ENCODE data around the gene CIT. TPM values are rescaled to one million over a fixed set of nuclear protein-coding genes. Genes with fewer than 3 reads are reported as not detected.

Gene CIT
- total and polyA plus RNA-seq, 9 of the 15 experiments (the other 6 are each of a cell fraction or from before 2014, with no cell fraction given), result 1.1 to 46.7 (median 21.3) TPM

DNA sequence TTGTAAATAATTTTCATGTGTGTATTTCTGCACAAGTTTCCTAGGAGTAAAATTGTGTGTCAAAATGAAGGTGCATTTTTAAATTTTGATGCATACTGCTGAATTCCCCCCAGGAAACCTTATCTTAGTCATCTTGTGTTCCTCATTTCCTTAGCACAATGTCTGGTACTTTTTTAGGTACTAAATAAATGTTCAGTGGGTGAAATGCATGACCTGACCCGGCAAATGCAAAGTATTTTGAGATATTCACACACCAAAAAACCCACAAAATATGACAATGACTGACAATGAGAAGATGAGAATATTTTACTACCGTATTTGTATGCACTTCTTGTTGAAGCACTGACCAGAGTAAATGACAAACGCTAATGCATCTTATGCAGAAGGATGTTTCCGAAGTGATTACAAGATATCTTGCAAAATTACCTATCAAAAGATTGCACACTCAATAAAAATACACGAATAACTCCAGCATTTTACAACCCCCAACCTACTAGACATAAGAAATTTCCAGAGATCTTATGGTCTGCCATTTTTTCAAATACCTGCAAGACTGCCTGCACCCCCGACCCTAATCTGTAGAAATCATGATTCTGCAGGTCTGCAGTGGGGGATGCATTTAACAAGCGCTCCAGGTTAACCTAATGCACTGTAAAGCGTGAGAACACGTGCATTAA is 210.1 kb downstream of the CIT start:
- Histone ChIP-seq H3K9ac (ENCODE audit: insufficient read depth in 1 of 2, low read depth in 2 of 2, low read length in 2 of 2) (peak overlapping the region in 1 of 2 experiments; percentile 40; a peak in 1 of 4 replicates), H3K4me2 (ENCODE audit: insufficient read depth, low read length) (peak overlapping the region; percentile 65), H3K27me3 (ENCODE audit: control insufficient read depth in 2 of 2, insufficient read depth in 2 of 2, low read length in 2 of 2) (no peaks in the 10 kb centered on the region), H3K9me3 (replicated peaks; ENCODE audit: control insufficient read depth, insufficient read depth, low read depth, low read length) (no peaks in the 10 kb centered on the region), H3K9me1 (ENCODE audit: control insufficient read depth, insufficient read depth, low read length) (no peaks in the 10 kb centered on the region), H4K20me1 (replicated peaks; ENCODE audit: control insufficient read depth, insufficient read depth, low read length) (no peaks in the 10 kb centered on the region), H2AFZ (ENCODE audit: low read depth, low read length) (peak overlapping the region; percentile 76), H3K27ac (ENCODE audit: extremely low read depth, low read depth, low read length) (no peak overlapping the region), H3K36me3 (ENCODE audit: control insufficient read depth, insufficient read depth, low read length) (peaks cover 26% of the 10 kb centered on the region), H3K79me2 (ENCODE audit: control insufficient read depth, insufficient read depth, low read length) (peaks cover 42% of the 10 kb centered on the region), H3K4me3 (peak overlapping the region; percentile 33), H3K4me1 (replicated peaks in 1 of 2; ENCODE audit: control insufficient read depth in 2 of 2, insufficient read depth in 2 of 2, low read length in 2 of 2) (peaks cover 18 to 57% of the 10 kb centered on the region in 2 experiments; a peak in 4 of 5 replicates)
- FAIRE-seq (no peak), DNase-seq (ENCODE audit: extremely low read depth in 1 of 4, low spot score in 3 of 4) (no peak), ATAC-seq (no peak)
- CTCF ChIA-PET (ENCODE audit: low intra/inter-chr PET ratio), result interaction anchor here (1.3 kb wide), 1 partner anchor 223 kb away, joined by 3 read pairs; no protein-coding TSS in a partner anchor
- 2% methylated on average over 9 of the region's 9 CpGs for WGBS (ENCODE audit: insufficient coverage, low coverage, missing lambda C conversion rate)
- POLR2A ChIA-PET, result interaction anchor here (0.5 to 4.1 kb wide), 5 partner anchors 10 to 1291 kb away, joined by 3 to 44 read pairs (median 4); no protein-coding TSS in a partner anchor
- in situ Hi-C loops (cut with MboI), result no loop called here
- intact Hi-C loops (cut with micrococcal nuclease), result loop anchor here (10.0 kb wide), 1 partner anchor 238 kb away; no protein-coding TSS in a partner anchor
- TSS peak; percentile 8 for BruUV-seq (replicated peaks)
- 0 out of 2 replicates have a peak, but pooled peaks have one; percentile 17 for TF ChIP-seq FOXJ2 (tag; IDR thresholded peaks at IDR 0.05)
- TF ChIP-seq ATF1 (CRISPR knock-in tag; IDR thresholded peaks at IDR 0.05), result no peak
- TF ChIP-seq ATF1 (tag; IDR thresholded peaks at IDR 0.05), result no peak
- TF ChIP-seq POLR2H (tag; IDR thresholded peaks at IDR 0.05; ENCODE audit: low read depth), result 0 out of 2 replicates have a peak, but pooled peaks have one; percentile 22
- no peak for TF ChIP-seq POU5F1 (IDR thresholded peaks at IDR 0.05; ENCODE audit: borderline replicate concordance, low read depth, low read length, partially characterized antibody)
- no peak for TF ChIP-seq RREB1 (CRISPR knock-in tag; IDR thresholded peaks at IDR 0.05)
- no peak for TF ChIP-seq E2F8 (IDR thresholded peaks at IDR 0.05; ENCODE audit: low read depth, partially characterized antibody)
- TF ChIP-seq ZNF699 (CRISPR knock-in tag; IDR thresholded peaks at IDR 0.05; ENCODE audit: insufficient replicate concordance), result no peak

Measured in K562 (cell line).